GM19467 (cell line): Measurements from ENCODE around the gene MYH7.
"Not testable (repeated sequence)": the region's sequence is repeated elsewhere in the genome, so short reads cannot be mapped to it uniquely, and the experiment has no call there.

Experiments
- ATAC-seq: cut with Tn5 transposase; IDR thresholded peaks from one replicate; pipeline ENCODE4 v1.9.1; 2021; ENCODE audit warnings: mild to moderate bottlenecking, moderate library complexity; ENCODE audit not compliant: unreplicated experiment

The MYH7 gene

DNA sequence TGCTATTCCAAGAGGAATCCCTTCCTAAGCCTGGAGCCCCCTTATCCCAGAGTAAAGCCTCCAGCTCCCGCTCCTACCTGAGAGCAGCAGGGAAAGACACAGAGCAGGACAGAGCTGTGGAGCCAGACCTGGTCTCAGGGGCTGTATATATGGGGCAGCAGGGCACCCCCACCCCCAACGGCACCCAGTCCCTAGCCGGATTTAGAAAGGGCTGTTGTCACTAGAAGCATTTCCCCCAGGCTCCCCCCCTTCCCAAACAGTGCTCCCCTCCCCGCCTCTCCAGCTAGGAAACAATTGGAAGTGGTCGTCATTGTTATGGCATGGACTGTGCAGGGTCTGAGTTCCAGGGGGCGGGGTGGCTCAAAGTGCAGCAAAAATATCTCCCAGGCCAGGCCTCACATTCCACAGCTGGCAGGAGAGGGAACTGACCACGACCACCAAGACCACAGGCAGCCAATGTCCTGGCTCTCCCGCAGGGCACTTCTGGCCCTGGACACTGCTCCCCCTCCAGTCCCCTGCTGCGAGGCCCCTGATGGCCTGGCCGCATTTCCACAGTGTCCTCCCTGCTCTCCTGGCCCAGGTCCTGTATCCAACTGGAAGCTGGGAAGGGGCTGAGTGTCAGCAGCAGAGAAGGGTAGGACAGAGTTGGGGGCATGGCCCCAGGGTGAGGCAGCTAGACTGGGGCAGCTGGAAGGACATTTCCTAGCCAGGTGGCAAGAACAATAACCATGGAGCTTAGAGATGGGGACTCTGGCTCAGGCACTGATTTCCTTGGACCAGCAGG is at the start of gene MYH7:
Gene MYH7 (minus strand): TSS at position 118 of the 784 bp plus-strand sequence. CDS start 1,928 bp downstream, outside the sequence.
- no peak for ATAC-seq

DNA sequence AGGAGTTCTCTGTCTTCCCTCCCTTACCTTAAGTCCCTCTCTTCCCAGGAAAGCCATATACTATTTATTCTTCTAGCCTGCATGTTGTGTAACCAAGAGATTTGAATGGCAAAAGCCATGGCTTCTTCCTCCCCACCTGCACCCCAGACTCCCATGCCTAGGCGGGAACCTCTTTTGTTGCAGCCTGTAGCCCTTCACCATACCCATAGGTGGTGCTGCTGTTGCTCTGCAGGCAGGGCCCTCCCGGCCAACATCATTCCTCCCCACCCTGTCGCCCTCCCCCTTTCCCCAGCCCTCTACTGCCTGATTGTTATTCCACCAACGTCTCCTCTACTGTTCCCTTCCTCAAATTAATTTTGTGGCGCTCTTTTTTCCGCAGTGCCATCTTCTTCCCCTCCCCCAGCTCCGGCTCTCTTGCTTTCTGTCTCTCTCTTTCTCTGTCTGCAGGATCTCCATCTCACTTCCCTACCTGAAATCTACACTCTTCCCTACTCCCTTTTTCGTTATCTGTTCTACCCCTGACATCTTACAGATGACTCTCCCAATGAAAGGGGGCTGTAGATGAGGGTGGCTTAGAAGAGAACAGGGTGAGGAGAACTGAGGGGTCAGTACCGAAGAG is 47.9 kb upstream of the MYH7 start:
- no peak for ATAC-seq

- ATAC-seq = no peak
These were observed 47.3 kb upstream of the MYH7 start for GRCh38 chr14:23482823-23483148.

- no peak for ATAC-seq
These were observed 46.7 kb upstream of the MYH7 start for GRCh38 chr14:23481979-23482822.

DNA sequence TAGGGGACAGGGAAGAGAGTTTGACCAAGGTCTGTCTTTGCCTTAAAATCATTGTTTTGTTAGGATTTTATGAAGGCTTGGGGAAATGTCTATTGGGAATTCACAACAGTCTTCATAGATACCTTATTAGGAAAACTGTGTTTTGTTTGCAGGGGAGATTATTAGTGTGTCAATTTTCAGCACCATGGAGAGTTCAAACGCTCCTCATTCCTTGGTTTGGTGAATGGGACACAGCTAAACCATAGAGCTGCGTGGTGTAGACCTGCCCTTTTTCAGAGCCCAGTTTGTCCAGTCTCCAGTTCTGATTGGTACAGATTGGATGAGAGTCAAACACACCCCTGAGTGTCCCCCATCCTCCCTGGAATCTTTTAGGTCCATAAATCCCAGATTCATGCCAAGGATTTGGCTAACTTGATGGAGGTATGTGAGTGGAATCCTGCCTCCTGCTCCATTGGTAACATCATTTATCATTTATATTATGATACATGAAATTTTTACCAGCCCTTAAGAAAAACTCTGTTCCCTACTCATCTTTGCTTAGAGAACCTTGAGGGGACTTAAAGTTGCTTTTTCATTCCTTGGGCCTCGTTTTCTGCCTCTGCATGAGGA is 46.0 kb upstream of the MYH7 start:
- no peak for ATAC-seq

DNA sequence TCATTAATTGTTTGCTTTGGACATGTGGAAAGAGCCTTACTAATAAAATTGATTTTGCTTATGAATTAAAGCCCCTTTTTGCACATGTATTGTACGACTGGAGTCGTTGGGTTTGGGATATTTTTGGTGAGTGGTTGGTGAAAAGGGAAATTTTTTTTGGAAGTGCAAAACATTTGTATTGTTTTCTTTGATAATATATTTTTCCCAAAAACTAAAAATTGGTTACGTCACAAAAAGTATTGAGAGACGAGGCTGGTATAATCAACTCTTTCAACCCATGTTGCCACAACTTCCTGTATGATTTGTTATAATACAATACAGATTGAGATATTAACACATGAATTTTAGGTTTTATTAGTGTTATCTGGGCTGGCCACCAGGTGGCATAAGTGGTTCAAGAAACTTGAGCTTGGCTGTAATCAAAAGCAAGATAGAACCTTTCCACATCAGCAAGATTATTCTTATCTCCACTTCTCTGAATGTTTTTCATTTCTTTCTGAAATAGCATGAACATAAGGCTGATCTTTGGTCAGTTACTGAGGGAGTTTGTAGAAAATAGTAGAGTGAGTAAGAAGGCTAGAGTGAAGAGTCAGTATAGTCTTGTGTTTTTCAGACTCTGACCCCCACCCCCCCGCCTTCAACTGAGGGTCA is 42.8 kb upstream of the MYH7 start:
- ATAC-seq = no peak

GRCh38 chr14:23470947-23471346 is 35.5 kb upstream of the MYH7 start:
- no peak for ATAC-seq

- ATAC-seq = peak; percentile 16
These were observed 34.5 kb upstream of the MYH7 start for GRCh38 chr14:23469906-23470403.

DNA sequence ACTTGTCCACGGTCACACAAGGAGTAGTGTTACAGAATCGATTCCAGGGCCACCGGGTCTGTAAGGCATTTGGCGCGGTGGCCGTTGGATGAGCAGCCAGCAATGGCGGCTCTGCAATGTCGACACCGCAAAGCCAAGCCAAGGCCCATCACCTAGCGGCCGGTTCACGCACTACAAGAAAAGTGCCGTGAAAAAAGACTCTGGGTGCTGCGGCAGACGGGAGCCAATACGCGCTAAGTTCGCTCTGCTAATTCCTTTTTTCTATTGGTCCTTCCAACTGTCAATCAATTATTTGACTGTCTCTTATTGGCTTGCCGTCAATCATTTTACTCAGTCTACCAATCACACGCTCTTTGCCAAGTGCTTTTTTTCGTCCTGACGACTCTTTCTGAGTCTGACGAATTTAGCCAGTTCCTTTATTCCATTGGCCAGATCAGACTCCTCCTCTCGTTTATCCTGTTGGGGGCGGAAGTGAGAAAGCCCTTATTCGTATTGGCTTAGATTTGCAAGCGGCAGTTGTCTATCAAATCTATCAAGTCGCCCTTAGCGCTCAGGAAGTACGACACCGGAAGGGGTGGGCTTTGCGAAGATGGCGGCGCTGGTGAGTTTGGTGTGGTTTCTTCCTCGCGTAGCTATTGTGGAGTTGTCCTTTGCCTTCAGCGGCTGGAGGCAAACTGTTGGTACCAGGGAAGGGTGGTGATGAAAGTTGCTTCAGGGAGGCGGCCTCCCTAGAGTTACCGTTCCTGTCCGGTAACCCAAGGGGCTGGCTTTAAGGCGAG is 33.9 kb upstream of the MYH7 start, which contains the start of gene NGDN:
Gene NGDN (plus strand): TSS at position 577 of the 779 bp plus-strand sequence. CDS start 13 bp downstream, at position 590.
- peak; percentile 91 for ATAC-seq

DNA sequence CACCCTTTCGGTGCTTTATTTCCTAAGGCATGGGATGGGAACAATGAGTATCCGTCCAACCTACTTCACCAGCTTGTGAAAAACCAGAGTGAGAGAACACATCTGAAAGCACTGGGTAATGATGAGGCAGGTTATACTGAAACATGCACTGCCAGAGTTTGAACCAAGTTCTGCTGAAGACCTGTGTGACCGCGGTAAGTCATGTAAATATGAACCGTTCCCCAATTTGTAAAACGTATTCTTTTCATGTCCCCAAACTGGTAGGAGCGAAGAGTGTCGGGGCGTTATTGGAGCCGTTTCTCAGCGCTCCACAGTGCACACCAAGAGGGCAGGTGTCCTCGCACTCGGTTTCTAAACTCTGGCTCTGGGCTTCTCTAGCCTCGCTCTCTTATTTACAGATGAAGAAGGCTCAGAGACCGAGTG is 33.3 kb upstream of the MYH7 start:
- ATAC-seq = no peak

GRCh38 chr14:23465261-23465660 is 29.8 kb upstream of the MYH7 start:
- ATAC-seq = no peak

- ATAC-seq = no peak
These were observed 29.2 kb upstream of the MYH7 start for GRCh38 chr14:23464700-23465099.

DNA sequence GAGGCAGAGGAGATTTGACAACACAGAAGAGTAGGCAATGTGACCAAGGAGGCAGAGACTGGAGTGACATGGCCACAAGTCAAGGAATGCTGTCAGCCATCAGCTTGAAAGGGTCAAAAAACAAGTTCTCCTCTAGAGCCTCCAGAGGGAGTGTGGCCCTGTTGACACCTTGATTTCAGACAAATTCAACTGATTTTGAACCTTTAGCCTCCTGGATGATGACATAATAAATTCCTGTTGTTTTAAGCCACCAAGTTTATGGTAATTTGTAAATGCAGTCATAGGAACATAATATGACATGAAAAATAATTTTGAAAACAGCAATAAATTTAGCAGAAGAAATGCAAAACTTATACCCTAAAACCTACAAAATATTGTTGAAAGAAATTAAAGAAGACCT is 25.5 kb upstream of the MYH7 start:
- ATAC-seq = no peak

- no peak for ATAC-seq
These were observed 22.4 kb upstream of the MYH7 start for GRCh38 chr14:23457587-23458445.

DNA sequence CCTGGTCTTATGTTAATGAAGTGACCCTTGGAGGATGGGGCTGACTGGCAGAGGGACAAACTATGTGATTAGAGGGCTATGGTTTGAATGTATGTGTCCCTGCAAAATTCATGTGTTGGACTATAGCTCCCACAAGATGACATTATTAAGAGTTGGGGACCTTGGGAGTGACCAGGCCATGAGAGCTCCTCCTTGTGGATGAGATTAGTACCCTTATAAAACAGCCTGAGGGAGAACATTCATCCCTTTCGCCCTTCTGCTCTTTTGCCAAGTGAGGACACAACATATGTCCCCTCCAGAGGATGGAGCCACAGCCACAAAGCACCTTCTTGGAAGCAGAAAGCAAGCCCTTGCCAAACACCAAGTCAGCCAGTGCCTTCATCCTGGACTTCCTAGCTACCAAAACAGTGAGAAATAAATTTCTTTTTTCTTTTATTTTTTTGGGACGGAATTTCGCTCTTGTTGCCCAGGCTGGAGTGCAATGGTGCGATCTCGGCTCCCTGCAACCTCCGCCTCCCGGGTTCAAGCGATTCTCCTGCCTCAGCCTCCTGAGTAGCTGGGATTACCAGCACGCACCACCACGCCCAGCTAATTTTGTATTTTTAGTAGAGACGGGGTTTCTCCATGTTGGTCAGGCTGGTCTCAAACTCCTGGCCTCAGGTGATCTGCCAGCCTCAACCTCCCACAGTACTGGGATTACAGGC is 21.6 kb upstream of the MYH7 start:
- not testable (repeated sequence) for ATAC-seq

DNA sequence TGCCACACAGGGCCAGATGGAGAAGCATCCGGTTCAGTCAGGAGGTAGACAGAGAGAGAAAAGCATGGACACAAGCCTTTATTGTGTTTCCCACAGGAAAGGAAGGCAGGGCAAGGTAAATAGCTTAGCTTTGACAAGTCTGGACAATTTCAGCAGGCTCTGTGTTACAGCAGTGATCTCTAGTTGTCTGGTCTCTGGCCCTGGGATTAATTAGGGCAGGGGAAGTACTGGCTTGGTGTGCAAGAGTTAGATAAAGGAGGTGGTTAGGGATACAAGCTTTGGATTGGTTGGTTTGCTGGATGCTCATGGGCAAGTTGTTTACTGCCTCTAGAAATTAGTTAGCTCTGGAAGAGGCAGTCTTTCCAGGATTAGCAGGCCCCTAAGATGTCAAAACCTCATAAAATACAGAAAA is 19.0 kb upstream of the MYH7 start:
- no peak for ATAC-seq

DNA sequence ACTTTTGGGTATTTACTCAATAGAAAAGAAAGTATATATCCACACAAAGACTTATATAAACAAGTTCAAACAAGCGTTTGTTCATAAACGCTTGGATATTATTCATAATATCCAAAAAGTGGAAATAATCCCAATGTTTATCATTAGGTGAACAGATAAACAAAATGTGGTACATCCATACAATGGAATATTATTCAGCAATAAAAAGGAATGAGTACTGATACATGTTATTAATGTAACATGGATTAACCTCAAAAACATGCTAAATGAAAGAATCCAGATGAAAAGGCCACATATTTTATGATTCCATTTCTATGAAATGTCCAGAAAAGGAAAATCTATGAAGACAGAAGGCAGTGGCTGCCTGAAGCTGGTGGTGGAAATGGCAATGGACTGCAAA is 16.8 kb upstream of the MYH7 start:
- ATAC-seq = no peak

DNA sequence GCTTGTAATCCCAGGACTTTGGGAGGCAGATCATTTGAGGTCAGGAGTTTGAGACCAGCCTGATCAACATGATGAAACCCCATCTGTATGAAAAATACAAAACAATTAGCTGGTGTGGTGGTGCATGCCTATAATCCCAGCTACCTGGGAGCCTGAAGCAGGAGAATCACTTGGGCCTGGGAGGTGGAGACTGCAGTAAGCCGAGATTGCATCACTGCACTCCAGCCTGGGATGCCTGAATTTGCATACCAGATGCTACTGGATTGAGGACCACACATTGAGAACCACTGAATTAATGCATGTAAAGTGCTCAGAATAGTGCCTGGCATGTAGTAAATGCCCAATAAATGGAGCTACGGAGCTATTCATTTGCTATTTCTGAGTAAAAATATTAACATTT is 14.9 kb upstream of the MYH7 start:
- ATAC-seq = no peak
